ENCODE data around the gene AMT.

AMT gene, protein sequence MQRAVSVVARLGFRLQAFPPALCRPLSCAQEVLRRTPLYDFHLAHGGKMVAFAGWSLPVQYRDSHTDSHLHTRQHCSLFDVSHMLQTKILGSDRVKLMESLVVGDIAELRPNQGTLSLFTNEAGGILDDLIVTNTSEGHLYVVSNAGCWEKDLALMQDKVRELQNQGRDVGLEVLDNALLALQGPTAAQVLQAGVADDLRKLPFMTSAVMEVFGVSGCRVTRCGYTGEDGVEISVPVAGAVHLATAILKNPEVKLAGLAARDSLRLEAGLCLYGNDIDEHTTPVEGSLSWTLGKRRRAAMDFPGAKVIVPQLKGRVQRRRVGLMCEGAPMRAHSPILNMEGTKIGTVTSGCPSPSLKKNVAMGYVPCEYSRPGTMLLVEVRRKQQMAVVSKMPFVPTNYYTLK

DNA sequence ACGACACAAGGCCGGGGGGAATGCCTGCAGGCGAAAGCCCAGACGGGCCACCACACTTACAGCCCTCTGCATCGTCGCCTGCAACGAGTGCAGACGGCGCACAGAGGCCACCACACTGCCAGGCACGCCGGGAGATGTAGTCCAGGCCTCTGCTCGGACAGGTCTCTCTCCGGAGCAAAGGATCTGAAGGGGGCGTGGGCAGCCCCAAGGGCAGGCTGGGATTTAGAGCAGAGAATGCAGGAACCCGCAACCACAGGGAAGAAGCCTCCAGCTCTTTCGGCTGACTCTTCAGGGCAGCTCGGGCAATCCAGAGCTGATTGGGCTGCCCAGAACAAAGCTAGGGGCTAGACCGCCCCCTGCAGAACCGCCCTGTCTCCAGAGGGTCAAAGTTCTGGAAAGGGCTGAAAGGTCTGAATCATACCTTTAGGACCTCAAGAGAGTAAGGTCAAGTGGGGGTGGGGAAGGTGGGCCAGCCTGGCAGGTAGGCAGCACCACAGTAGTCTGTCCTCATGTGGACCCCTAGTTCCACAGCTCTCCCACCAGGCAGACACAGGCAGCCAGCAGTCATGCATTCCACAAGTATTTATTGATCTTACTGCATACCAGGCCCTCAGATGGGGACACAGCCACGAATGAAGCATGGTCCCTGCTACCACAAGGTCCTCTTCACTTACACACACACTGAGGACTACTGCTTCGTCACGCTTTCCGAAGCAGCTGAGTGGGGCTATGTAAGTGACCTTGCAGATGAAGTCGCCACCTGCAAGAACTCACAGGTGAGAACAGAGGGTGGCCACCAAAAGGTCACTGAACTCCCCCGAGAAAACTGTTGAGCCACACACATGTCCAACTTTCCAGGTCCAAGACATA lies at the start of gene AMT:
TSS of gene AMT (minus strand) at position 95 of the 870 bp plus-strand sequence. CDS start at position 72, 23 bp downstream.
- no peak for DNase-seq (ENCODE audit: low read depth)

- DNase-seq (ENCODE audit: low read depth), result no peak
Measured at GRCh38 chr3:49470714-49471420, 48.6 kb upstream of the AMT start.

- peak; percentile 94 for DNase-seq (ENCODE audit: low read depth)
Measured at GRCh38 chr3:49469936-49470713, 47.9 kb upstream of the AMT start, which contains the start of gene DAG1. Gene DAG1, plus strand, starts transcription at chr3:49470267. Its CDS starts 40,268 bp downstream, at chr3:49510535.

GRCh38 chr3:49469037-49469935 lies 47.0 kb upstream of the AMT start:
- DNase-seq (ENCODE audit: low read depth), result no peak

DNA sequence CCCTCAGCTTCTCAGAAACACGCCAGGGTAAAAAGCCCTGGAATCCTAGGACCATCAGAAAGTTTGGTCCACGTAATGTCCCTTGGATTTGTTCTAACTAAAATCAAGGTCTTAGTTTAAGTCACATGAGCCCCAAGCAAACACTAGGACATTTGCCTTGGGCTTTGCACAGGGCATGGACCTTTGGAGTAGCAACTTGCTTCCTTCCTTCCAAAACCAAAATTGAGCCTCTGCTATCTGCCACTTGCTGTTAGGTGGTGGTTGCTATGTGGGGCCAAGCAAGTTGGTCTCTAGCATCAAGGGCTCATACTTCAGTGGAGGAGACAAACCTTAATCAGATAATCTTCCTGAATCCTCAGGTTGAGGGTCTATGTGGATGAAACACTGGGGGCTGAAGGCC lies 43.8 kb upstream of the AMT start:
- DNase-seq (ENCODE audit: low read depth), result no peak

- no peak for DNase-seq (ENCODE audit: low read depth)
Measured at GRCh38 chr3:49465270-49466034, 43.2 kb upstream of the AMT start.

- DNase-seq (ENCODE audit: low read depth), result no peak
Measured at GRCh38 chr3:49462222-49462621, 39.9 kb upstream of the AMT start.

- DNase-seq (ENCODE audit: low read depth), result no peak
Measured at GRCh38 chr3:49461443-49462171, 39.3 kb upstream of the AMT start.

DNA sequence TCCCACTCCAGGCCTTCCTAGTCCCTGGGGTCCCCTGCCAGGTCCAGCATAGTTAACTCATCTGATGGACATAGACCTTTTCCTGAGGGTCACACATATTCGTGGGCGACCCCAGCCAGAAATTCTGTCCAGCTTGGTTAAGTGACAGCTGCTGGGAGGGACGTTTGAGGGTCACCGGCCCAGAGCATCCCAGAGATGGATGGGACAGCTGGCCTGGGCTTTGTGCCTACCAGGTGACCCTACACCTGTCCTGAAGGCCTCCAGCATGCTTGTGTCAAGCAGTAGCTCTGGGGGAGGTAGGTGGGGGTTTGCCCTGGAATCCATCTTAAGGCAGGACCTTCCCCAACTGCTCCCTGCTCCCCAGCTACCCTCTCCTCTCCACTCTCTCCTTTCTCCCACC lies 38.7 kb upstream of the AMT start:
- no peak for DNase-seq (ENCODE audit: low read depth)

- no peak for DNase-seq (ENCODE audit: low read depth)
Measured at GRCh38 chr3:49460188-49460890, 38.1 kb upstream of the AMT start.

GRCh38 chr3:49456466-49456865 lies 34.2 kb upstream of the AMT start:
- no peak for DNase-seq (ENCODE audit: low read depth)

DNA sequence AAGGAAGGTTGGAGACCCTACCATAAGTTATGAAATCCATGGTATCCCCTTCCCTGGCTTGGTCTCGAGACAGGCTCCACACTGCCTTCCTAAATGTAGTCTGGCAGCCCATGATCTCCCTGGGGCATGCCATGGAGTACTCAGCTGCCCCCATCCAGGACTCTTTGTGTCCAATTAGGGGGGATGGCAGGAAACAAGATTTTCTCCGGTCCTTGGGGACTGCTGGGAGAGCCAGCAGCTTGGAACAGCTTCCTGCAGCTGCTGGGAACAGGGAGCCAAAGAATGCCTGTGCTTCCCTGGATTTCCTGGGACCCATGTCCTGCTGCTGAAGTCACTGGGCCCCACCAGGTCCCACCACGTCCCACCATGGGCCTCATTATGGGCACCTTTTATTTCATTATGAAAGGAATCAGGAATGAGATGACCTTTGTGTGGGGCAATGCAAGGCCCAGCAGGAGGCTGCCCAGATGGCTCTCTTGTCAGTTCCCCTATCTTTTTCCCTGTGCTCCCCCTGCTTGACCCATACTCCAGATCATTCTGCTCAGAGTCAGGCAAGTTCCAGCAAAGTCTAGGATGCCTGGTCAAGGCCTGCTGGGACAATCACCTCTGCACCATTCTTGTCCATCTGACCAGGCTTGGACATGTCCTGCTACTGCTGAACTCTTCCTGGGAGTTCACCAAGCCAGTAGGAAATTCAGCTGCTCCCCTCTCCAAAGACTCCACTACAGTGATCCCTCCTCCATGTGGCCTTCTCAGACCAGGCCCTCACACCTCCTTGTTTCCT lies 32.8 kb upstream of the AMT start:
- DNase-seq (ENCODE audit: low read depth), result no peak

- no peak for DNase-seq (ENCODE audit: low read depth)
Measured at GRCh38 chr3:49454458-49454857, 32.2 kb upstream of the AMT start.

GRCh38 chr3:49453621-49454020 lies 31.3 kb upstream of the AMT start:
- no peak for DNase-seq (ENCODE audit: low read depth)

GRCh38 chr3:49445391-49445790 lies 23.1 kb upstream of the AMT start:
- DNase-seq (ENCODE audit: low read depth), result no peak

GRCh38 chr3:49434731-49435130 lies 12.5 kb upstream of the AMT start:
- no peak for DNase-seq (ENCODE audit: low read depth)

GRCh38 chr3:49428752-49429080 lies 6.4 kb upstream of the AMT start:
- DNase-seq (ENCODE audit: low read depth), result no peak

- DNase-seq (ENCODE audit: low read depth), result no peak
Measured at GRCh38 chr3:49427586-49427985, 5.3 kb upstream of the AMT start.

Data from stimulated activated CD8-positive, alpha-beta memory T cell treated with anti-CD3 and anti-CD28 coated beads, Interleukin-4, amount 100 ng/mL, for 24 hours (primary cell).